HG03066 (cell line): ENCODE measurements around the gene PABPC1L.
"Not testable (repeated sequence)": the region's sequence is repeated elsewhere in the genome, so short reads cannot be mapped to it uniquely, and the experiment has no call there.

Experiments used
- ATAC-seq: cut with Tn5 transposase; IDR thresholded peaks from one replicate; pipeline ENCODE4 v1.9.1; 2021; ENCODE audit warnings: low read depth; ENCODE audit not compliant: unreplicated experiment

Gene PABPC1L

GRCh38 chr20:44909872-44910689, at the start of gene PABPC1L:
Gene PABPC1L (plus strand): TSS chr20:44910060. CDS start chr20:44910144, 84 bp downstream.
- peak; percentile 80 for ATAC-seq

GRCh38 chr20:44861531-44862006, 48.3 kb upstream of the PABPC1L start:
- no peak for ATAC-seq

- no peak for ATAC-seq
Observed at GRCh38 chr20:44862286-44862685, 47.6 kb upstream of the PABPC1L start.

GRCh38 chr20:44863365-44864084, 46.3 kb upstream of the PABPC1L start:
- ATAC-seq, result not testable (repeated sequence)

GRCh38 chr20:44864493-44864892, 45.4 kb upstream of the PABPC1L start:
- not testable (repeated sequence) for ATAC-seq

GRCh38 chr20:44866703-44867335, 43.0 kb upstream of the PABPC1L start:
- ATAC-seq, result no peak

GRCh38 chr20:44869471-44869870, 40.4 kb upstream of the PABPC1L start:
- no peak for ATAC-seq

- not testable (repeated sequence) for ATAC-seq
Observed at GRCh38 chr20:44882360-44882759, 27.5 kb upstream of the PABPC1L start.

- ATAC-seq, result no peak
Observed at GRCh38 chr20:44883214-44883902, 26.5 kb upstream of the PABPC1L start.

GRCh38 chr20:44884907-44885391, 24.9 kb upstream of the PABPC1L start:
- ATAC-seq, result no peak

- peak; percentile 96 for ATAC-seq
Observed at GRCh38 chr20:44885392-44886265, 24.2 kb upstream of the PABPC1L start, which contains the start of gene YWHAB. Gene YWHAB (plus strand): TSS chr20:44885705. CDS start chr20:44901534, 15,829 bp downstream.

GRCh38 chr20:44886266-44886651, 23.6 kb upstream of the PABPC1L start:
- no peak for ATAC-seq

GRCh38 chr20:44886828-44887227, 23.0 kb upstream of the PABPC1L start:
- ATAC-seq, result no peak

- no peak for ATAC-seq
Observed at GRCh38 chr20:44887466-44887865, 22.4 kb upstream of the PABPC1L start.

GRCh38 chr20:44888226-44889103, 21.4 kb upstream of the PABPC1L start:
- no peak for ATAC-seq

GRCh38 chr20:44891826-44892225, 18.0 kb upstream of the PABPC1L start:
- no peak for ATAC-seq

GRCh38 chr20:44894959-44895358, 14.9 kb upstream of the PABPC1L start:
- ATAC-seq, result no peak

- ATAC-seq, result no peak
Observed at GRCh38 chr20:44896583-44896982, 13.3 kb upstream of the PABPC1L start.
